MCF 10A (cell line): ENCODE data around the gene OR10R2. TPM values are rescaled to one million over a fixed set of nuclear protein-coding genes. Genes with fewer than 3 reads are reported as not detected.

Experiments used
- BruUV-seq: library from RNA; stranded (reverse); fragments of 400-500 nt; replicated peaks from 2 replicates; lab custom pipeline; 2021; lab: Mats Ljungman, UMichigan
- CTCF ChIA-PET: fragments of 300-600 bp; sonication (Branson Sonifier 250); formaldehyde crosslinking; extraction: SDS; loops from one replicate; lab custom pipeline; 2021; ENCODE audit warnings: antibody characterized with exemption, inconsistent platforms; lab: Yijun Ruan, JAX
- POLR2A ChIA-PET: fragments of 300-600, 350-650 bp; sonication (Branson Sonifier 250); formaldehyde crosslinking; extraction: SDS; loops from one replicate; lab custom pipeline; 2020; ENCODE audit warnings: antibody characterized with exemption, inconsistent platforms; lab: Yijun Ruan, JAX
- DNase-seq: peaks from one replicate; pipeline ENCODE4 v3.0.0-alpha.2; 2018; ENCODE audit not compliant: unreplicated experiment
- H3K27ac Mint-ChIP-seq: one replicate; pipeline ENCODE4 v1.8.0; 2022; ENCODE audit warnings: mild to moderate bottlenecking, low read depth, mixed read lengths; ENCODE audit not compliant: unreplicated experiment
- H3K27me3 Mint-ChIP-seq: one replicate; pipeline ENCODE4 v1.8.0; 2022; ENCODE audit warnings: mixed read lengths; ENCODE audit not compliant: insufficient read depth, unreplicated experiment
- H3K36me3 Mint-ChIP-seq: one replicate; pipeline ENCODE4 v1.8.0; 2022; ENCODE audit warnings: mild to moderate bottlenecking, moderate library complexity, mixed read lengths; ENCODE audit not compliant: insufficient read depth, unreplicated experiment
- H3K4me1 Mint-ChIP-seq: one replicate; pipeline ENCODE4 v1.8.0; 2022; ENCODE audit warnings: mixed read lengths; ENCODE audit not compliant: insufficient read depth, unreplicated experiment
- H3K4me3 Mint-ChIP-seq: one replicate; pipeline ENCODE4 v1.8.0; 2022; ENCODE audit warnings: mild to moderate bottlenecking, moderate library complexity, mixed read lengths; ENCODE audit not compliant: unreplicated experiment
- H3K9me3 Mint-ChIP-seq: one replicate; pipeline ENCODE4 v1.8.0; 2022; ENCODE audit warnings: mixed read lengths; ENCODE audit not compliant: unreplicated experiment
- intact Hi-C: fragments of 100-400 bp; cut with micrococcal nuclease; formaldehyde crosslinking; loops from 2 replicates; pipeline ENCODE4 v1.14.1; 2022
- total RNA-seq: library from RNA; stranded (reverse); gene quantifications from 2 replicates; pipeline ENCODE4 v1.2.3, GENCODE V29; 2022
- TF ChIP-seq, protein P1 (sequence below): fragments of 200-600 bp; IDR thresholded peaks from one replicate; pipeline ENCODE4 v1.8.0; 2022; ENCODE audit warnings: antibody characterized with exemption, mild to moderate bottlenecking; ENCODE audit not compliant: unreplicated experiment

Gene OR10R2
- total RNA-seq, 1 experiment from 2014 or later = not detected

DNA sequence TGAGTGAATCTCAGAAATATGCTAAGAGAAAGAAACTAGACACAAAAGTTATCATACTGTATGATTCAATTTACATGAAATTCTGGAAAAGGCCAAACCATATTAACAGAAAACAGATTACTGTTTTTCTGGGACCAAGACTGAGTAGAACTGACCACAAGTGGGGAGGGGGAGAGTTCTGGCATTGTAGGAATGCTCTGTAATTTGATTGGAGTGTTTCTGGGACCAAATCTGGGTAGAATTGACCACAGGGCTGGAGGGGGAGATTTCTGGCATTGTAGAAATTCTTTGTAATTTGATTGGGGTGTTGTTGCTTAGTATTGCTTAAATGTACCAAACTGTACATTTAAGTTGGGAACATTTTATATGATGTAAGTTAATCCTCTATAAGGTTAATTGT, 13.8 kb upstream of the OR10R2 start:
- Mint-ChIP-seq H3K27ac (no peak overlapping the region), H3K4me1 (no peaks in the 10 kb centered on the region), H3K9me3 (no peaks in the 10 kb centered on the region), H3K36me3 (no peaks in the 10 kb centered on the region), H3K27me3 (peaks cover 89% of the 10 kb centered on the region), H3K4me3 (no peak overlapping the region)
- intact Hi-C loops = no loop called here
- BruUV-seq = no TSS peak
- CTCF ChIA-PET = no interaction called here
- POLR2A ChIA-PET = no interaction called here
- DNase-seq = no peak
- TF ChIP-seq, protein P1, sequence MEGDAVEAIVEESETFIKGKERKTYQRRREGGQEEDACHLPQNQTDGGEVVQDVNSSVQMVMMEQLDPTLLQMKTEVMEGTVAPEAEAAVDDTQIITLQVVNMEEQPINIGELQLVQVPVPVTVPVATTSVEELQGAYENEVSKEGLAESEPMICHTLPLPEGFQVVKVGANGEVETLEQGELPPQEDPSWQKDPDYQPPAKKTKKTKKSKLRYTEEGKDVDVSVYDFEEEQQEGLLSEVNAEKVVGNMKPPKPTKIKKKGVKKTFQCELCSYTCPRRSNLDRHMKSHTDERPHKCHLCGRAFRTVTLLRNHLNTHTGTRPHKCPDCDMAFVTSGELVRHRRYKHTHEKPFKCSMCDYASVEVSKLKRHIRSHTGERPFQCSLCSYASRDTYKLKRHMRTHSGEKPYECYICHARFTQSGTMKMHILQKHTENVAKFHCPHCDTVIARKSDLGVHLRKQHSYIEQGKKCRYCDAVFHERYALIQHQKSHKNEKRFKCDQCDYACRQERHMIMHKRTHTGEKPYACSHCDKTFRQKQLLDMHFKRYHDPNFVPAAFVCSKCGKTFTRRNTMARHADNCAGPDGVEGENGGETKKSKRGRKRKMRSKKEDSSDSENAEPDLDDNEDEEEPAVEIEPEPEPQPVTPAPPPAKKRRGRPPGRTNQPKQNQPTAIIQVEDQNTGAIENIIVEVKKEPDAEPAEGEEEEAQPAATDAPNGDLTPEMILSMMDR = no peak

DNA sequence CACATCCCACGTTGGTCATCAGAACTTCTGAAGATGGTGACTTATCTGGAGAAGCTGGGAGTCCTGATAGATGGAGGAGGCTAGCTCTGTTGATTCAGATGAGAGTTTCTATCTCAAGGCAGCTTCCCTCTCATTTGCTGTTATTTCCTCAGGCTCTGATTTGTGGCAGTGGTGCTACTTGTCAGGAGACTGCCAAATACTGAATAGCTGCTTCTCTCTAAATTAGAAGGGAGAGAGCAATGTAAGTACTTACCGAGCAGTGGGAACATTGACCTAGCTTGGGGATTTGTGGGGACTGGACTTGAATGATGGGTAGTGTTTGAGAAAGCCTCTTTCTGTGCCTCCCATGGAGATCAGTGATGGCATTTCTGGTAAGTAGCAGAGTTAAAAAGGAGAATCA, 10.5 kb upstream of the OR10R2 start, which contains the start of gene OR10K1:
Gene OR10K1, plus strand, starts transcription at position 301 of the 400 bp plus-strand sequence. CDS start 3,728 bp downstream, outside the sequence.
- H3K9me3 Mint-ChIP-seq = no peaks in the 10 kb centered on the region

DNA sequence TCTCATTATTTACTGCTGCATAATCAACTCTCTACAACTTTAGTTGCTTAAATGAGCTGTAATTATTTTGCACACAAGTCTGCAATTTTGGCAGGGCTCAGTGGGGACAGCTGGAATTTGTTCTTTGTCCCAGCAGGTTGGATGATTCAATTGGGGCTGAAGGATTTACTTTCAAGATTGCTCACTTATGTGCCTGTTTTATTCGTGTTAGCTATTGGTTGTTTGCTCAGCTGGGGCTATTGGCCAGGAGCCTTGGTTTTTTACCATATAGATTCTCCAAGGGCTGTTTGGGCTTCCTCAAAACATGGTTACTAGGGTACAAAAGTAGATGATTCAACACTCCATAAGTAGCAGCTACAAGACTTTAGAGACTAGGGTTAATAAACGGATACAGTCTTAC, 13.4 kb downstream of the OR10R2 start:
- no peak overlapping the region for H3K4me3 Mint-ChIP-seq
- H3K27ac Mint-ChIP-seq = no peak overlapping the region
- H3K4me1 Mint-ChIP-seq = no peaks in the 10 kb centered on the region
- no peak for DNase-seq
- ChIA-PET CTCF (interaction anchor here (0.5 to 1.0 kb wide), 3 partner anchors 16 to 1115 kb away, joined by 3 to 6 read pairs (median 4); no protein-coding TSS in a partner anchor), POLR2A (interaction anchor here (0.6 kb wide), 1 partner anchor 340 kb away, joined by 3 read pairs; no protein-coding TSS in a partner anchor)
- no peaks in the 10 kb centered on the region for H3K9me3 Mint-ChIP-seq
- intact Hi-C loops = no loop called here
- H3K27me3 Mint-ChIP-seq = peaks cover 86% of the 10 kb centered on the region
- no TSS peak for BruUV-seq
- TF ChIP-seq, protein P1 = no peak
- no peaks in the 10 kb centered on the region for H3K36me3 Mint-ChIP-seq

More for the DNA sequence above, 10.5 kb upstream of the OR10R2 start, which contains the start of gene OR10K1:
- TF ChIP-seq, protein P1 = no peak
- no peak within 1 kb of the TSS for H3K27ac Mint-ChIP-seq
- intact Hi-C loops = no loop called here
- peaks cover 73% of the 10 kb centered on the region for H3K27me3 Mint-ChIP-seq
- ChIA-PET POLR2A (no interaction called here), CTCF (interaction anchor here (0.7 kb wide), 1 partner anchor 474 kb away, joined by 4 read pairs; no protein-coding TSS in a partner anchor)
- H3K4me1 Mint-ChIP-seq = no peaks in the 10 kb centered on the region
- H3K36me3 Mint-ChIP-seq = no peaks in the 10 kb centered on the region
- no TSS peak for BruUV-seq
- no peak within 1 kb of the TSS for H3K4me3 Mint-ChIP-seq
- no peak for DNase-seq

DNA sequence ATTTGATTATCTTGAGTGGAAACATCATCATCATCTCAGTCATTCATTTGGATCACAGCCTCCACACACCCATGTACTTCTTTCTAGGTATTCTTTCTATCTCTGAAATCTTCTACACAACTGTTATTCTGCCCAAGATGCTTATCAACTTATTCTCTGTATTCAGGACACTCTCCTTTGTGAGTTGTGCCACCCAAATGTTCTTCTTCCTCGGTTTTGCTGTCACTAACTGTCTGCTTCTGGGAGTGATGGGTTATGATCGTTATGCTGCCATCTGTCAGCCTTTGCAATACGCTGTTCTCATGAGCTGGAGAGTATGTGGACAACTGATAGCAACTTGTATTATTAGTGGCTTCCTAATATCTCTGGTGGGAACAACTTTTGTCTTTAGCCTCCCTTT, 19.3 kb downstream of the OR10R2 start:
- BruUV-seq = no TSS peak
- H3K4me3 Mint-ChIP-seq = no peak overlapping the region
- POLR2A ChIA-PET = no interaction called here
- CTCF ChIA-PET = interaction anchor here (1.5 kb wide), 1 partner anchor 8 kb away, joined by 3 read pairs; no protein-coding TSS in a partner anchor
- no peak for DNase-seq
- H3K4me1 Mint-ChIP-seq = no peaks in the 10 kb centered on the region
- intact Hi-C loops = no loop called here
- H3K27ac Mint-ChIP-seq = no peak overlapping the region
- H3K36me3 Mint-ChIP-seq = no peaks in the 10 kb centered on the region
- H3K9me3 Mint-ChIP-seq = no peaks in the 10 kb centered on the region
- TF ChIP-seq, protein P1 = no peak
- peaks cover 82% of the 10 kb centered on the region for H3K27me3 Mint-ChIP-seq
